Activated CD4-positive, alpha-beta T cell treated with anti-CD3 and anti-CD28 coated beads, Interleukin-2, amount 10 ng/mL, durations not matched to agents 7 days and 5 days (primary cell): ENCODE results near the gene PAOX. TPM values are rescaled to one million over a fixed set of nuclear protein-coding genes. Genes with fewer than 3 reads are reported as not detected.

ENCODE experiments used
- CTCF ChIA-PET: fragments of 350-600 bp; sonication (Branson Sonifier 250); formaldehyde crosslinking; loops from one replicate; lab custom pipeline; 2021; ENCODE audit warnings: antibody characterized with exemption; lab: Charles Lee
- POLR2A ChIA-PET: fragments of 350-600 bp; sonication (Branson Sonifier 250); formaldehyde crosslinking; loops from one replicate; lab custom pipeline; 2021; ENCODE audit warnings: antibody characterized with exemption; lab: Charles Lee
- DNase-seq: peaks from one replicate; pipeline ENCODE4 v3.0.0-alpha.2; 2020
- H3K27ac Mint-ChIP-seq: one replicate; pipeline ENCODE4 v1.8.0; 2021; ENCODE audit warnings: mild to moderate bottlenecking, moderate library complexity, mixed read lengths
- H3K27me3 Mint-ChIP-seq: one replicate; pipeline ENCODE4 v1.8.0; 2021; ENCODE audit warnings: mixed read lengths
- H3K36me3 Mint-ChIP-seq: one replicate; pipeline ENCODE4 v1.8.0; 2021; ENCODE audit warnings: low read depth, mixed read lengths
- H3K4me1 Mint-ChIP-seq: one replicate; pipeline ENCODE4 v1.8.0; 2021; ENCODE audit warnings: mixed read lengths
- H3K4me3 Mint-ChIP-seq: one replicate; pipeline ENCODE4 v1.8.0; 2021; ENCODE audit warnings: mild to moderate bottlenecking, moderate library complexity, mixed read lengths
- H3K9me3 Mint-ChIP-seq: one replicate; pipeline ENCODE4 v1.8.0; 2021; ENCODE audit warnings: mixed read lengths
- total RNA-seq, 2 experiments: library from RNA; stranded (reverse); gene quantifications; one replicate each; pipeline ENCODE4 v1.2.3, GENCODE V29; 2021

Gene PAOX
- total RNA-seq, 2 experiments from 2014 or later = 2.6 to 5.0 TPM

GRCh38 chr10:133388236-133388972 lies 9.3 kb downstream of the PAOX start:
- no peaks in the 10 kb centered on the region for H3K27me3 Mint-ChIP-seq
- CTCF ChIA-PET = interaction anchor here (1.0 to 1.8 kb wide), 6 partner anchors 12 to 59 kb away, joined by 3 to 5 read pairs (median 4); no protein-coding TSS in a partner anchor

GRCh38 chr10:133388973-133389818 lies 10.1 kb downstream of the PAOX start:
- CTCF ChIA-PET = interaction anchor here (0.9 to 1.8 kb wide), 3 partner anchors 8 to 60 kb away, joined by 3 to 5 read pairs (median 4); no protein-coding TSS in a partner anchor
- H3K27me3 Mint-ChIP-seq = no peaks in the 10 kb centered on the region

More at GRCh38 chr10:133388236-133388972, 9.3 kb downstream of the PAOX start:
- Mint-ChIP-seq H3K4me1 (peaks cover 41% of the 10 kb centered on the region), H3K9me3 (no peaks in the 10 kb centered on the region), H3K27ac (peak overlapping the region; percentile 99), H3K4me3 (peak overlapping the region; percentile 81), H3K36me3 (peaks cover 2% of the 10 kb centered on the region)
- DNase-seq = no peak
- POLR2A ChIA-PET = no interaction called here

DNA sequence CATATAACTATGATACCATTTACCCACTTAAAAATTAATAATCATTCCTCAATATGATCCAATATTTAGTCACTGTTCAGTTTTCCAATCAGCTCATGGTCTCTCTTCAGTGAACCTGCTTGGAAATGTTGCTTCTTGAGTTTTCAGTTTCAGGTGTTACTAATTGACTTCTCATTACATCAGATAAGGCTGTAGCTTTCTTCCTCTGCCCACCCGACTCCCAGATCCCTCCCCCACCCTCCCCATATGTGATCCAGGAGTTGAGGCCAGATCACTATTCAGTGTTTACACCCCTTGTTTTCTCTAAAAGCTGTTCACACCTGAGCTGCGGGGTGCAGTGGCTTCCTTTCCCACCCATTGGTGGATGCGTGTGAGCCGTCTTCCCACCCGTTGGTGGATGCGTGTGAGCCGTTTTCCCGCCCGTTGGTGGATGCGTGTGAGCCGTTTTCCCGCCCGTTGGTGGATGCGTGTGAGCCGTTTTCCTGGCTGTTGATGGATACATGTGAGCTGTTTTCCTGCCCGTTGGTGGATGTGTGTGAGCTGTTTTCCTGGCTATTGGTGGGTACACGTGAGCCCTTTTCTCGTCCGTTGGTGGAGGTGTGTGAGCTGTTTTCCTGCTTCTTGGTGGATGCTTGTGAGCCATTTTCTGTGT lies 11.7 kb downstream of the PAOX start:
- peaks cover 9% of the 10 kb centered on the region for H3K36me3 Mint-ChIP-seq
- POLR2A ChIA-PET = interaction anchor here (0.7 to 1.2 kb wide), 3 partner anchors 13 to 428 kb away, joined by 3 to 4 read pairs (median 3); no protein-coding TSS in a partner anchor
- H3K9me3 Mint-ChIP-seq = no peaks in the 10 kb centered on the region
- no peak for DNase-seq
- CTCF ChIA-PET = interaction anchor here (0.8 to 1.5 kb wide), 4 partner anchors 16 to 1162 kb away, joined by 3 to 7 read pairs (median 3); no protein-coding TSS in a partner anchor
- peaks cover 55% of the 10 kb centered on the region for H3K4me1 Mint-ChIP-seq
- H3K27me3 Mint-ChIP-seq = no peaks in the 10 kb centered on the region
- peak overlapping the region; percentile 65 for H3K4me3 Mint-ChIP-seq
- H3K27ac Mint-ChIP-seq = peak overlapping the region; percentile 99

More at GRCh38 chr10:133388973-133389818, 10.1 kb downstream of the PAOX start:
- POLR2A ChIA-PET = interaction anchor here (1.2 kb wide), 1 partner anchor 11 kb away, joined by 3 read pairs; no protein-coding TSS in a partner anchor
- H3K4me1 Mint-ChIP-seq = peaks cover 44% of the 10 kb centered on the region
- peaks cover 2% of the 10 kb centered on the region for H3K36me3 Mint-ChIP-seq
- no peaks in the 10 kb centered on the region for H3K9me3 Mint-ChIP-seq
- DNase-seq = peak; percentile 69
- peak overlapping the region; percentile 81 for H3K4me3 Mint-ChIP-seq
- peak overlapping the region; percentile 99 for H3K27ac Mint-ChIP-seq

- Mint-ChIP-seq H3K36me3 (peaks cover 11% of the 10 kb centered on the region), H3K27me3 (no peaks in the 10 kb centered on the region), H3K4me3 (peak overlapping the region; percentile 39), H3K27ac (peak overlapping the region; percentile 99), H3K4me1 (peaks cover 57% of the 10 kb centered on the region), H3K9me3 (no peaks in the 10 kb centered on the region)
- ChIA-PET POLR2A (interaction anchor here (0.7 to 1.0 kb wide), 2 partner anchors 132 to 429 kb away, joined by 3 to 4 read pairs; no protein-coding TSS in a partner anchor), CTCF (interaction anchor here (1.1 to 1.5 kb wide), 2 partner anchors 62 to 1163 kb away, joined by 3 to 7 read pairs; no protein-coding TSS in a partner anchor)
- no peak for DNase-seq
Measured at GRCh38 chr10:133391249-133391635, 12.2 kb downstream of the PAOX start.

DNA sequence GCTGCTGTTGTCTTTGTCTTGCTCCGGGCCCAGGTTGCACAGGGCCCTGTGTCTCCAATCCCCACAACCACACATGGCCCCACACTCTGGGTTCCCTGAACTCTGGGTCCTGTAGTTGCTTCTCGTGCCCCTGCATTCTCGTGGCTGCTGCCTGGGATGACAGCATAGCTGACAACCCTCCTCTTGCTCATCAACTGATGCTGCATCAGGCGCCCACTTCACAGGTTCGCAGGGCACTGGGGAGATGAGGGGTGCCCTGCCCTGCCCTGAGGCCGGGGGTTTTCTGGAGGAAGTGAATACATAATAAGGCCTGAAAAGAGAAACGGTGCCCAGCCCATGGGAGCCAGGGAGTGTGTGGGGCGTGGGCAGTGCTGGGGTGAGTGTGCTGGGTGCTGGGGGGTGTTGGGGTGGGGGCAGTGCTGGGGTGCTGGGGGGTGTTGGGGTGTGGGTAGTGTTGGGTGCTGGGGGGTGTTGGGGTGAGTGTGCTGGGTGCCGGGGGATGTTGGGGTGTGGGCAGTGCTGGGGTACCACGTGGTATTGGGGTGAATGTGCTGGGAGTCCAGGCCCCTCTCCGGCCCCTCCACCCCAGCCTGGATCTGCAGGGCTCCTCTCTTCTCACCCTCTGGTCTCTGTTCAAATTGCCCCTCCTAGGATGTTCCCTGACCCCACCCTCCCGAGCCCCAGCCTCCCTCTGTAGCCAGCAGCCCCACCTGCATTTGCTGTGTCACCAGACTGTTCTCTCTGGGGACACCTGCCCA lies 12.9 kb downstream of the PAOX start:
- Mint-ChIP-seq H3K27ac (peak overlapping the region; percentile 80), H3K9me3 (no peaks in the 10 kb centered on the region), H3K36me3 (peaks cover 11% of the 10 kb centered on the region), H3K4me1 (peaks cover 61% of the 10 kb centered on the region), H3K4me3 (no peak overlapping the region), H3K27me3 (no peaks in the 10 kb centered on the region)
- no peak for DNase-seq
- ChIA-PET POLR2A (no interaction called here), CTCF (interaction anchor here (1.1 to 1.5 kb wide), 2 partner anchors 62 to 1163 kb away, joined by 3 to 7 read pairs; no protein-coding TSS in a partner anchor)

GRCh38 chr10:133393401-133394063 lies 14.5 kb downstream of the PAOX start:
- no peak for DNase-seq
- peak overlapping the region; percentile 71 for H3K27ac Mint-ChIP-seq
- peaks cover 21% of the 10 kb centered on the region for H3K36me3 Mint-ChIP-seq
- no peaks in the 10 kb centered on the region for H3K9me3 Mint-ChIP-seq
- H3K27me3 Mint-ChIP-seq = no peaks in the 10 kb centered on the region
- H3K4me1 Mint-ChIP-seq = peaks cover 63% of the 10 kb centered on the region
- ChIA-PET CTCF (no interaction called here), POLR2A (no interaction called here)
- H3K4me3 Mint-ChIP-seq = peak overlapping the region; percentile 91

DNA sequence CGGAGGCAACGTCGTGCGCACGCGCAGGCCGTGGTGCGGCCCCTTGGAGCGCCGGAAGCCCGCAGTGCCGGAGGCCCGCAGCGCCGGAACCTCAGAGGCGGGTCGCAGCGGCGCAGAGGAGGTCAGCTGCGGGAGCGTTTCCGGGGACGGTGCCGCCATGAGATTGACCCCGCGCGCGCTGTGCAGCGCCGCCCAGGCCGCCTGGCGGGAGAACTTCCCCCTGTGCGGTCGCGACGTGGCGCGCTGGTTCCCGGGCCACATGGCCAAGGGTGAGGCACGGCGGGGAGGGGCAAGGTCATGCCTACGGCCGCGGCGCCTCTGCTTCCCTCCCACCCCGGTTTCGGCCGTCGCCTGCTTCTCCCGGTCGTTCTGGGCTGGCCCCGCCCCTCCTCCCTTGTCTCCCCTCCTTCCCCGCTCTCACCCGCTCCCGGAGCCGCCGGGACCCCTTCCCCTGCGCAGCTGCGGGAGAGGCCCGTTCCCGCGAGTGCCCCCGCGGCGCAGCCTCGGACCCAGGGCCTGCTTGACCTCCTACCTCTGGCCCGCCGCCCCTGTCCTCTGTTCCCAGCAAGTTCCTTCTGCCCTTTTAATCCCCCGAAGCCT lies 15.1 kb downstream of the PAOX start, which contains the start of gene MTG1:
TSS of gene MTG1 (plus strand) at position 94 of the 600 bp plus-strand sequence. CDS start at position 158, 64 bp downstream.
- Mint-ChIP-seq H3K4me3 (peak within 1 kb of the TSS; percentile 91), H3K27me3 (no peaks in the 10 kb centered on the region), H3K27ac (peak within 1 kb of the TSS; percentile 92), H3K4me1 (peaks cover 56% of the 10 kb centered on the region), H3K36me3 (peaks cover 23% of the 10 kb centered on the region), H3K9me3 (no peaks in the 10 kb centered on the region)
- CTCF ChIA-PET = no interaction called here
- DNase-seq = peak; percentile 92
- POLR2A ChIA-PET = no interaction called here

DNA sequence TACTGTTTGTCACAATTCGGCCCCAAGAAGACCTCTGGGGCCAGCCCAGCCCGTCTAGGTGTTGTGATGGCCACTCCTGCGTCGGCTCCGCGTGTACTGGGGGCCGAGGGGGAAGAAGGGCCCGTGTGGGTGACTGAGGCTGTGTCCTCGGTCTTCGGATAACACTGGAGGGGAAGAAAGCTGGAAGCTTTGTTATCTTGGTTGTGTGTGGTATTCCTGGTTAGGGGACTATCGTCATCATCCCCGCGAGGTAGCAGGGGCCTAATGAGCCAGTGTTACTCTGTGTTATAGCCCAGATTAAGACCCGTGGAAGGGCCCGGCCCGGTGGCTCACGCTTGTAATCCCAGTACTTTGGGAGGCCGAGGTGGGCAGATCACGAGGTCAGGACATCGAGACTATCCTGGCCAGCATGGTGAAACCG lies 15.7 kb downstream of the PAOX start:
- peak overlapping the region; percentile 91 for H3K4me3 Mint-ChIP-seq
- H3K4me1 Mint-ChIP-seq = peaks cover 59% of the 10 kb centered on the region
- H3K9me3 Mint-ChIP-seq = no peaks in the 10 kb centered on the region
- ChIA-PET POLR2A (no interaction called here), CTCF (interaction anchor here (1.1 kb wide), 1 partner anchor 44 kb away, joined by 3 read pairs; no protein-coding TSS in a partner anchor)
- H3K36me3 Mint-ChIP-seq = peaks cover 29% of the 10 kb centered on the region
- peak overlapping the region; percentile 92 for H3K27ac Mint-ChIP-seq
- no peak for DNase-seq
- H3K27me3 Mint-ChIP-seq = no peaks in the 10 kb centered on the region

DNA sequence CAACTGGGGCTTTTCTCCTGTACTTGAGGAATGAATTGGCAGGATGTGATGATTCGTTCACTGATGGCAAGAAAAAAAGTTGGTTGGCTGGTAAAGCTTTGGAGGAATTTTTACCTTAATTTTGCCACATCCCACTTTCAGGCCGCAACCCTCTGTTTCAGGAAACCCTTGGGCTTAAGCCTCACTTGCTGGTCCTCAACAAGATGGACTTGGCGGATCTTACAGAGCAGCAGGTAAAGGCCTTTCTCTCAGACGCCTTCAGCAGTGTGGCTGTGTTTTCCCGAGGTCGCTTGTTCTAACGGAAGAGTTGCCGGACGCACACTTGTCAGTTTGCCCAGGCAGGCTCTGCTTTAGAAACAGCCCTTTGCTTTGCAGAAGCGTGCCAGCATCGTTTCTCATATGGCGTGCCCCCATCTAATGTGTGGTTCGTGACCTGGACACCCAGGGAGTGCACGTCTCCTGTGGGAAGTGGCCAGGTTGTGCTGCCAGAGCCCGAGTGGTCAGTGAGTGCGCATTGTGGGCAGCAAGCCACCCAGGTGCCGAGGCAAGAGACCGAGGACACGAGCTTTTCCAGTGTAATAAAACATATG lies 17.1 kb downstream of the PAOX start:
- no peak for DNase-seq
- Mint-ChIP-seq H3K4me1 (peaks cover 56% of the 10 kb centered on the region), H3K36me3 (peaks cover 34% of the 10 kb centered on the region), H3K9me3 (no peaks in the 10 kb centered on the region), H3K4me3 (peak overlapping the region; percentile 91), H3K27me3 (no peaks in the 10 kb centered on the region), H3K27ac (no peak overlapping the region)
- ChIA-PET POLR2A (no interaction called here), CTCF (interaction anchor here (1.1 kb wide), 1 partner anchor 42 kb away, joined by 3 read pairs; no protein-coding TSS in a partner anchor)

GRCh38 chr10:133397938-133398337 lies 18.9 kb downstream of the PAOX start:
- no peak for DNase-seq
- ChIA-PET POLR2A (no interaction called here), CTCF (no interaction called here)
- Mint-ChIP-seq H3K9me3 (no peaks in the 10 kb centered on the region), H3K27ac (peak overlapping the region; percentile 9), H3K4me3 (no peak overlapping the region), H3K36me3 (peaks cover 44% of the 10 kb centered on the region), H3K4me1 (peaks cover 57% of the 10 kb centered on the region), H3K27me3 (no peaks in the 10 kb centered on the region)
